ENCODE data around the gene RSPH10B2. TPM values are rescaled to one million over a fixed set of nuclear protein-coding genes. Genes with fewer than 3 reads are reported as not detected.
"Not testable (repeated sequence)": the region's sequence is repeated elsewhere in the genome, so short reads cannot be mapped to it uniquely, and the experiment has no call there.

RSPH10B2 gene
- polyA plus RNA-seq, 1 donor from 2014 or later = 0.22 TPM

- Histone ChIP-seq H4K20me1 (ENCODE audit: insufficient read depth) (no peaks in the 10 kb centered on the region), H3K9me2 (ENCODE audit: insufficient read depth, low read length) (no peaks in the 10 kb centered on the region), H3K27ac (ENCODE audit: low read length) (no peak overlapping the region), H3K9me3 (ENCODE audit: low read length) (no peaks in the 10 kb centered on the region), H3K9ac (ENCODE audit: low read length) (no peak overlapping the region), H3K4me3 (ENCODE audit: low read length) (no peak overlapping the region), H3K79me2 (replicated peaks; ENCODE audit: insufficient read depth, low read length) (no peaks in the 10 kb centered on the region), H3K36me3 (ENCODE audit: insufficient read depth, low read length) (no peaks in the 10 kb centered on the region), H3K27me3 (ENCODE audit: insufficient read depth, low read depth, low read length) (no peaks in the 10 kb centered on the region), H3F3A (ENCODE audit: insufficient read depth, low read length, poor library complexity, severe bottlenecking) (no peaks in the 10 kb centered on the region), H2AFZ (ENCODE audit: low read depth, low read length) (no peak overlapping the region), H3K4me2 (ENCODE audit: low read length) (no peak overlapping the region)
- TF ChIP-seq SMC3 (conservative IDR thresholded peaks at IDR 0.05; ENCODE audit: poor library complexity) (no peak), MXI1 (conservative IDR thresholded peaks at IDR 0.05; ENCODE audit: poor library complexity, severe bottlenecking) (no peak), POLR2AphosphoS5 (IDR thresholded peaks at IDR 0.05) (no peak), REST (IDR thresholded peaks at IDR 0.05; ENCODE audit: borderline replicate concordance) (no peak), EZH2 (IDR thresholded peaks at IDR 0.05; ENCODE audit: borderline replicate concordance, insufficient read depth, low read length, poor library complexity, severe bottlenecking) (no peak), CTCF (IDR thresholded peaks at IDR 0.05; ENCODE audit: poor library complexity, severe bottlenecking) (no peak), RAD21 (conservative IDR thresholded peaks at IDR 0.05) (no peak), EP300 (conservative IDR thresholded peaks at IDR 0.05; ENCODE audit: poor library complexity, severe bottlenecking) (no peak), TAF1 (IDR thresholded peaks at IDR 0.05; ENCODE audit: low read depth) (no peak)
These were observed 39.5 kb upstream of the RSPH10B2 start for GRCh38 chr7:6714360-6714759.

GRCh38 chr7:6715898-6716297 is 38.0 kb upstream of the RSPH10B2 start:
- H3K4me3 ChIP-seq (ENCODE audit: low read length); H4K20me1 ChIP-seq (ENCODE audit: insufficient read depth); H3K27me3 ChIP-seq (ENCODE audit: insufficient read depth, low read depth, low read length); H3K9ac ChIP-seq (ENCODE audit: low read length); H3K9me2 ChIP-seq (ENCODE audit: insufficient read depth, low read length); H3K79me2 ChIP-seq (replicated peaks; ENCODE audit: insufficient read depth, low read length); H3K4me2 ChIP-seq (ENCODE audit: low read length); H3K9me3 ChIP-seq (ENCODE audit: low read length); H3F3A ChIP-seq (ENCODE audit: insufficient read depth, low read length, poor library complexity, severe bottlenecking); H2AFZ ChIP-seq (ENCODE audit: low read depth, low read length); H3K36me3 ChIP-seq (ENCODE audit: insufficient read depth, low read length); H3K27ac ChIP-seq (ENCODE audit: low read length): not testable (repeated sequence)

GRCh38 chr7:6718124-6718523 is 35.8 kb upstream of the RSPH10B2 start:
- no peaks in the 10 kb centered on the region for H3K36me3 ChIP-seq (ENCODE audit: insufficient read depth, low read length)
- no peak overlapping the region for H3K4me3 ChIP-seq (ENCODE audit: low read length)
- no peaks in the 10 kb centered on the region for H3K79me2 ChIP-seq (replicated peaks; ENCODE audit: insufficient read depth, low read length)
- H3K27me3 ChIP-seq (ENCODE audit: insufficient read depth, low read depth, low read length) = no peaks in the 10 kb centered on the region
- TF ChIP-seq TAF1 (IDR thresholded peaks at IDR 0.05; ENCODE audit: low read depth) (no peak), REST (IDR thresholded peaks at IDR 0.05; ENCODE audit: borderline replicate concordance) (no peak)
- H3K9ac ChIP-seq (ENCODE audit: low read length) = no peak overlapping the region
- H3F3A ChIP-seq (ENCODE audit: insufficient read depth, low read length, poor library complexity, severe bottlenecking) = no peaks in the 10 kb centered on the region
- no peak overlapping the region for H3K4me2 ChIP-seq (ENCODE audit: low read length)
- no peaks in the 10 kb centered on the region for H3K9me2 ChIP-seq (ENCODE audit: insufficient read depth, low read length)
- no peaks in the 10 kb centered on the region for H4K20me1 ChIP-seq (ENCODE audit: insufficient read depth)
- H2AFZ ChIP-seq (ENCODE audit: low read depth, low read length) = no peak overlapping the region
- H3K9me3 ChIP-seq (ENCODE audit: low read length) = no peaks in the 10 kb centered on the region
- H3K27ac ChIP-seq (ENCODE audit: low read length) = no peak overlapping the region

GRCh38 chr7:6724351-6724750 is 29.6 kb upstream of the RSPH10B2 start:
- H3K27me3 ChIP-seq (ENCODE audit: insufficient read depth, low read depth, low read length); H3K9me3 ChIP-seq (ENCODE audit: low read length); H3K9ac ChIP-seq (ENCODE audit: low read length); H3F3A ChIP-seq (ENCODE audit: insufficient read depth, low read length, poor library complexity, severe bottlenecking); H3K9me2 ChIP-seq (ENCODE audit: insufficient read depth, low read length); H4K20me1 ChIP-seq (ENCODE audit: insufficient read depth); H2AFZ ChIP-seq (ENCODE audit: low read depth, low read length); H3K4me2 ChIP-seq (ENCODE audit: low read length); H3K27ac ChIP-seq (ENCODE audit: low read length); H3K4me3 ChIP-seq (ENCODE audit: low read length); H3K36me3 ChIP-seq (ENCODE audit: insufficient read depth, low read length); H3K79me2 ChIP-seq (replicated peaks; ENCODE audit: insufficient read depth, low read length): not testable (repeated sequence)

Data from neural cell (in vitro differentiated cells).